Trophoblast cell (in vitro differentiated cells and primary cell): ENCODE results near the gene KPNA1.

Source experiments
- DNase-seq, 2 donors: peaks; one replicate each; pipeline ENCODE4 v3.0.0-alpha.2; 2016
- H2AFZ ChIP-seq: 2 replicates; pipeline ENCODE4 v1.6.1; 2013; ENCODE audit warnings: low read length, moderate library complexity, mild to moderate bottlenecking; ENCODE audit not compliant: insufficient read depth, poor library complexity
- H2AK5ac ChIP-seq: 2 replicates; pipeline ENCODE4 v1.6.1; 2013; ENCODE audit warnings: mild to moderate bottlenecking, low read length
- H2BK120ac ChIP-seq: 2 replicates; pipeline ENCODE4 v1.6.1; 2013; ENCODE audit warnings: low read length, mild to moderate bottlenecking, moderate library complexity; ENCODE audit not compliant: insufficient read depth, poor library complexity
- H2BK12ac ChIP-seq: 2 replicates; pipeline ENCODE4 v1.6.1; 2013; ENCODE audit warnings: mild to moderate bottlenecking, low read length, moderate library complexity
- H2BK5ac ChIP-seq: 2 replicates; pipeline ENCODE4 v1.6.1; 2013; ENCODE audit warnings: low read length, low read depth, moderate library complexity, mild to moderate bottlenecking; ENCODE audit not compliant: poor library complexity
- H3K14ac ChIP-seq: 2 replicates; pipeline ENCODE4 v1.6.1; 2013; ENCODE audit warnings: mild to moderate bottlenecking, low read length
- H3K18ac ChIP-seq: 2 replicates; pipeline ENCODE4 v1.6.1; 2013; ENCODE audit warnings: mild to moderate bottlenecking, low read length
- H3K23ac ChIP-seq: 2 replicates; pipeline ENCODE4 v1.6.1; 2013; ENCODE audit warnings: low read length
- H3K27ac ChIP-seq: 2 replicates; pipeline ENCODE4 v1.5.1; 2013; ENCODE audit warnings: low read depth, mild to moderate bottlenecking, inconsistent platforms, low read length, moderate library complexity
- H3K27me3 ChIP-seq: 2 replicates; pipeline ENCODE4 v1.6.1; 2013; ENCODE audit warnings: inconsistent platforms, mild to moderate bottlenecking, low read length, moderate library complexity; ENCODE audit not compliant: insufficient read depth
- H3K36me3 ChIP-seq, 2 experiments: 1 replicate in 1 of 2; 2 replicates in 1 of 2; pipeline ENCODE4 v1.6.1; 2013; ENCODE audit warnings: low read length in 2 of 2, mild to moderate bottlenecking in 2 of 2, moderate library complexity in 1 of 2; ENCODE audit not compliant: insufficient read depth in 2 of 2, control insufficient read depth in 1 of 2
- H3K4ac ChIP-seq: 2 replicates; pipeline ENCODE4 v1.6.1; 2013; ENCODE audit warnings: low read depth, mild to moderate bottlenecking, low read length, moderate library complexity
- H3K4me1 ChIP-seq, 2 experiments: 1 replicate in 1 of 2; 2 replicates in 1 of 2; pipeline ENCODE4 v1.6.1; 2013; ENCODE audit warnings: low read length in 2 of 2, mild to moderate bottlenecking in 2 of 2, moderate library complexity in 1 of 2; ENCODE audit not compliant: insufficient read depth in 2 of 2, control insufficient read depth in 1 of 2
- H3K4me2 ChIP-seq: 2 replicates; pipeline ENCODE4 v1.6.1; 2013; ENCODE audit warnings: inconsistent platforms, mild to moderate bottlenecking, low read length, moderate library complexity
- H3K4me3 ChIP-seq: 2 replicates; pipeline ENCODE4 v1.5.1; 2013; ENCODE audit warnings: mild to moderate bottlenecking, low read depth, low read length, inconsistent platforms
- H3K79me1 ChIP-seq: one replicate; pipeline ENCODE4 v1.6.1; 2013; ENCODE audit warnings: low read length
- H3K79me2 ChIP-seq: 2 replicates; pipeline ENCODE4 v1.6.1; 2013; ENCODE audit warnings: low read length, mild to moderate bottlenecking; ENCODE audit not compliant: control insufficient read depth, insufficient read depth, poor library complexity
- H3K9ac ChIP-seq: 2 replicates; pipeline ENCODE4 v1.6.1; 2013; ENCODE audit warnings: mild to moderate bottlenecking, low read length
- H3K9me3 ChIP-seq: 2 replicates; pipeline ENCODE4 v1.6.1; 2013; ENCODE audit warnings: low read depth, mild to moderate bottlenecking, control low read depth, inconsistent platforms, low read length; ENCODE audit not compliant: insufficient read depth
- H4K12ac ChIP-seq: 2 replicates; pipeline ENCODE4 v1.6.1; 2013; ENCODE audit warnings: low read depth, mild to moderate bottlenecking, low read length, moderate library complexity
- H4K8ac ChIP-seq: 2 replicates; pipeline ENCODE4 v1.6.1; 2013; ENCODE audit warnings: low read depth, mild to moderate bottlenecking, low read length, moderate library complexity
- H4K91ac ChIP-seq: one replicate; pipeline ENCODE4 v1.6.1; 2013; ENCODE audit warnings: low read depth, mild to moderate bottlenecking, low read length, moderate library complexity
- WGBS: extraction: QIAGEN DNeasy Blood & Tissue Kit; methylation state at CpG from one replicate; pipeline ENCODE4 v1.1.7; 2013; ENCODE audit warnings: missing lambda C conversion rate; ENCODE audit not compliant: insufficient read length, insufficient coverage; ENCODE audit errors: extremely low coverage; 5-methylcytosine and 5-hydroxymethylcytosine counted together

The KPNA1 gene

GRCh38 chr3:122484985-122485384, 29.8 kb downstream of the KPNA1 start:
- Histone ChIP-seq H2BK12ac (no peak overlapping the region), H3K4ac (no peak overlapping the region), H3K27ac (no peak overlapping the region), H4K8ac (no peak overlapping the region), H3K9ac (no peak overlapping the region), H3K36me3 (no peaks in the 10 kb centered on the region), H3K4me2 (no peak overlapping the region), H3K14ac (no peak overlapping the region), H3K9me3 (no peaks in the 10 kb centered on the region), H3K18ac (no peak overlapping the region), H3K4me3 (no peak overlapping the region), H2BK120ac (no peak overlapping the region), H3K79me2 (peaks cover 4% of the 10 kb centered on the region), H2AK5ac (no peak overlapping the region), H2BK5ac (no peak overlapping the region), H4K12ac (no peak overlapping the region), H3K4me1 (peaks cover 5 to 11% of the 10 kb centered on the region in 2 experiments), H3K23ac (no peak overlapping the region), H3K79me1 (peaks cover 3% of the 10 kb centered on the region), H4K91ac (no peak overlapping the region), H3K27me3 (no peaks in the 10 kb centered on the region), H2AFZ (no peak overlapping the region)
- WGBS = no CpG with 5 or more reads among the region's 5 CpGs
- DNase-seq = peak; percentile 37 to 69

- no peak overlapping the region for H3K14ac ChIP-seq
- WGBS = no CpG with 5 or more reads among the region's 3 CpGs
- H4K91ac ChIP-seq = no peak overlapping the region
Measured at GRCh38 chr3:122481390-122481789, 33.3 kb downstream of the KPNA1 start.

GRCh38 chr3:122476532-122476931, 38.2 kb downstream of the KPNA1 start:
- Histone ChIP-seq H3K79me2 (peaks cover 4% of the 10 kb centered on the region), H3K23ac (no peak overlapping the region), H3K79me1 (no peaks in the 10 kb centered on the region), H2AK5ac (no peak overlapping the region), H3K27me3 (no peaks in the 10 kb centered on the region), H4K12ac (no peak overlapping the region), H3K9me3 (no peaks in the 10 kb centered on the region), H3K4me2 (no peak overlapping the region), H2BK12ac (no peak overlapping the region), H3K36me3 (no peaks in the 10 kb centered on the region), H3K27ac (no peak overlapping the region), H3K4me1 (peaks cover 0 to 1% of the 10 kb centered on the region in 2 experiments), H3K9ac (no peak overlapping the region), H2BK120ac (no peak overlapping the region), H4K8ac (no peak overlapping the region), H3K14ac (no peak overlapping the region), H2AFZ (no peak overlapping the region), H3K4me3 (no peak overlapping the region), H3K18ac (no peak overlapping the region), H3K4ac (no peak overlapping the region), H2BK5ac (no peak overlapping the region), H4K91ac (no peak overlapping the region)
- DNase-seq = no peak
- no CpG with 5 or more reads among the region's 2 CpGs for WGBS

More at GRCh38 chr3:122481390-122481789, 33.3 kb downstream of the KPNA1 start:
- no peak overlapping the region for H4K8ac ChIP-seq
- no peak overlapping the region for H3K23ac ChIP-seq
- H3K4me2 ChIP-seq = no peak overlapping the region
- no peak overlapping the region for H3K9ac ChIP-seq
- no peak overlapping the region for H2AFZ ChIP-seq
- no peak overlapping the region for H3K4me3 ChIP-seq
- no peak overlapping the region for H4K12ac ChIP-seq
- H3K27me3 ChIP-seq = no peaks in the 10 kb centered on the region
- no peak overlapping the region for H3K18ac ChIP-seq
- peaks cover 3 to 9% of the 10 kb centered on the region in 2 experiments for H3K4me1 ChIP-seq
- no peak overlapping the region for H3K27ac ChIP-seq
- no peaks in the 10 kb centered on the region for H3K36me3 ChIP-seq
- H2BK120ac ChIP-seq = no peak overlapping the region
- H3K79me2 ChIP-seq = peaks cover 4% of the 10 kb centered on the region
- H3K4ac ChIP-seq = no peak overlapping the region
- no peak for DNase-seq
- no peak overlapping the region for H2BK12ac ChIP-seq
- H3K79me1 ChIP-seq = peaks cover 3% of the 10 kb centered on the region
- H2BK5ac ChIP-seq = no peak overlapping the region
- no peaks in the 10 kb centered on the region for H3K9me3 ChIP-seq
- no peak overlapping the region for H2AK5ac ChIP-seq

- no CpG with 5 or more reads among the region's 2 CpGs for WGBS
- Histone ChIP-seq H4K12ac (no peak overlapping the region), H3K79me2 (peaks cover 2% of the 10 kb centered on the region), H2AK5ac (no peak overlapping the region), H3K9me3 (no peaks in the 10 kb centered on the region), H3K79me1 (no peaks in the 10 kb centered on the region), H2BK5ac (no peak overlapping the region), H3K4me1 (peaks cover 0 to 4% of the 10 kb centered on the region in 2 experiments), H2AFZ (no peak overlapping the region), H4K8ac (no peak overlapping the region), H2BK120ac (no peak overlapping the region), H3K23ac (no peak overlapping the region), H3K4me3 (no peak overlapping the region), H3K9ac (no peak overlapping the region), H3K14ac (no peak overlapping the region), H3K36me3 (no peaks in the 10 kb centered on the region), H3K27ac (no peak overlapping the region), H3K4ac (no peak overlapping the region), H4K91ac (no peak overlapping the region), H3K18ac (no peak overlapping the region), H2BK12ac (no peak overlapping the region), H3K27me3 (no peaks in the 10 kb centered on the region), H3K4me2 (no peak overlapping the region)
- no peak for DNase-seq
Measured at GRCh38 chr3:122475316-122475715, 39.4 kb downstream of the KPNA1 start.
